Uterus (tissue), 4 donors: ENCODE data around the gene SFMBT2. TPM values are rescaled to one million over a fixed set of nuclear protein-coding genes. Genes with fewer than 3 reads are reported as not detected.

Experiments used
- DNase-seq, 2 donors: peaks; one replicate each; pipeline ENCODE4 v3.0.0-alpha.2; 2019 to 2020
- H3K27ac ChIP-seq, 2 donors: fragments of 200-600 bp; sonication (generic); 1 replicate in 1 of 2; 2 replicates in 1 of 2; pipeline ENCODE4 v1.5.1; 2016 to 2018
- H3K27me3 ChIP-seq, 2 donors: fragments of 200-600 bp; sonication (generic); one replicate each; pipeline ENCODE4 v1.5.1; 2018 to 2019; ENCODE audit warnings: control low read depth in 1 of 2
- H3K36me3 ChIP-seq, 2 donors: fragments of 200-600 bp; sonication (generic); one replicate each; pipeline ENCODE4 v1.5.1; 2019; ENCODE audit warnings: control low read depth in 1 of 2
- H3K4me1 ChIP-seq, 2 donors: fragments of 200-600 bp; sonication (generic); one replicate each; pipeline ENCODE4 v1.5.1; 2018 to 2019; ENCODE audit warnings: control low read depth in 1 of 2
- H3K4me3 ChIP-seq, 2 donors: fragments of 200-600 bp; sonication (generic); 1 replicate in 1 of 2; 2 replicates in 1 of 2; pipeline ENCODE4 v1.5.1; 2018 to 2019; ENCODE audit warnings: mild to moderate bottlenecking in 1 of 2
- H3K9me3 ChIP-seq, 2 donors: fragments of 200-600 bp; sonication (generic); one replicate each; pipeline ENCODE4 v1.5.1; 2019; ENCODE audit warnings: control low read depth in 1 of 2
- CTCF ChIP-seq, 4 experiments: fragments of 200-600 bp in 2 of 4; fragments of 450-650 bp in 2 of 4; sonication (generic) in 2 of 4; IDR thresholded peaks; one replicate each; pipeline ENCODE4 v1.5.1; 2016 to 2019; ENCODE audit warnings: antibody characterized with exemption in 4 of 4, mild to moderate bottlenecking in 2 of 4, moderate library complexity in 1 of 4
- POLR2A ChIP-seq, 2 donors: fragments of 450-650 bp; IDR thresholded peaks; one replicate each; pipeline ENCODE4 v1.6.1; 2016; ENCODE audit warnings: antibody characterized with exemption in 2 of 2, mild to moderate bottlenecking in 1 of 2, moderate library complexity in 1 of 2
- intact Hi-C: fragments of 100-400 bp; cut with DNase I; formaldehyde crosslinking; loops from one replicate; pipeline ENCODE4 v1.15.1; 2023; ENCODE audit warnings: low total_unique reads
- total RNA-seq, 4 donors: library from RNA; depleted of rRNA in 3 of 4; stranded (reverse); fragments of >200 nt in 3 of 4; gene quantifications; one replicate each; pipeline versions ENCODE4 v1.1.0 to v1.2.4, GENCODE V29; 2014 to 2023
- donor health status: DM: yes; HTN: yes; CAD: no.

Gene SFMBT2
- total RNA-seq, 4 donors from 2014 or later = 7.7 to 23.4 (median 14.7) TPM

- TF ChIP-seq POLR2A (IDR thresholded peaks at IDR 0.05) (no peak), CTCF (IDR thresholded peaks at IDR 0.05) (no peak)
- intact Hi-C loops = no loop called here
- H3K4me1 ChIP-seq = no peaks in the 10 kb centered on the region
- H3K4me3 ChIP-seq = no peak overlapping the region
- H3K27ac ChIP-seq = no peak overlapping the region
- H3K27me3 ChIP-seq = no peaks in the 10 kb centered on the region
- DNase-seq = no peak
- no peaks in the 10 kb centered on the region for H3K36me3 ChIP-seq
- no peaks in the 10 kb centered on the region for H3K9me3 ChIP-seq
These were observed 14.9 kb upstream of the SFMBT2 start for GRCh38 chr10:7425691-7426090.

GRCh38 chr10:7424919-7425318, 14.1 kb upstream of the SFMBT2 start:
- H3K27me3 ChIP-seq = no peaks in the 10 kb centered on the region
- no peak overlapping the region for H3K4me3 ChIP-seq
- no peak for DNase-seq
- H3K27ac ChIP-seq = no peak overlapping the region
- no peaks in the 10 kb centered on the region for H3K4me1 ChIP-seq
- intact Hi-C loops = no loop called here
- H3K9me3 ChIP-seq = no peaks in the 10 kb centered on the region
- no peaks in the 10 kb centered on the region for H3K36me3 ChIP-seq
- no peak for TF ChIP-seq CTCF (IDR thresholded peaks at IDR 0.05)
- no peak for TF ChIP-seq POLR2A (IDR thresholded peaks at IDR 0.05)

GRCh38 chr10:7424315-7424714, 13.5 kb upstream of the SFMBT2 start:
- H3K4me3 ChIP-seq = no peak overlapping the region
- no peaks in the 10 kb centered on the region for H3K4me1 ChIP-seq
- H3K9me3 ChIP-seq = no peaks in the 10 kb centered on the region
- H3K27ac ChIP-seq = no peak overlapping the region
- TF ChIP-seq CTCF (IDR thresholded peaks at IDR 0.05) (no peak), POLR2A (IDR thresholded peaks at IDR 0.05) (no peak)
- no peaks in the 10 kb centered on the region for H3K36me3 ChIP-seq
- intact Hi-C loops = no loop called here
- H3K27me3 ChIP-seq = no peaks in the 10 kb centered on the region
- no peak for DNase-seq

- no peak for TF ChIP-seq CTCF (IDR thresholded peaks at IDR 0.05)
- TF ChIP-seq POLR2A (IDR thresholded peaks at IDR 0.05) = no peak
- Histone ChIP-seq H3K27ac (no peak overlapping the region), H3K27me3 (no peaks in the 10 kb centered on the region), H3K4me3 (no peak overlapping the region), H3K36me3 (no peaks in the 10 kb centered on the region), H3K9me3 (no peaks in the 10 kb centered on the region), H3K4me1 (no peaks in the 10 kb centered on the region)
- DNase-seq = no peak
- intact Hi-C loops = no loop called here
These were observed 12.7 kb upstream of the SFMBT2 start for GRCh38 chr10:7423521-7423920.

- H3K9me3 ChIP-seq = no peaks in the 10 kb centered on the region
- H3K36me3 ChIP-seq = no peaks in the 10 kb centered on the region
- H3K4me1 ChIP-seq = no peaks in the 10 kb centered on the region
- no peak for DNase-seq
- no peak overlapping the region for H3K4me3 ChIP-seq
- TF ChIP-seq CTCF (IDR thresholded peaks at IDR 0.05) (no peak), POLR2A (IDR thresholded peaks at IDR 0.05) (no peak)
- intact Hi-C loops = no loop called here
- H3K27ac ChIP-seq = no peak overlapping the region
- no peaks in the 10 kb centered on the region for H3K27me3 ChIP-seq
These were observed 10.7 kb upstream of the SFMBT2 start for GRCh38 chr10:7421526-7421925.
